ENCODE data around the gene SALL4. TPM values are rescaled to one million over a fixed set of nuclear protein-coding genes. Genes with fewer than 3 reads are reported as not detected.

Gene SALL4
- total and polyA plus RNA-seq, 9 of the 15 experiments (the other 6 are each of a cell fraction or from before 2014, with no cell fraction given), result 0.03 to 0.07 TPM; not detected in 7

DNA sequence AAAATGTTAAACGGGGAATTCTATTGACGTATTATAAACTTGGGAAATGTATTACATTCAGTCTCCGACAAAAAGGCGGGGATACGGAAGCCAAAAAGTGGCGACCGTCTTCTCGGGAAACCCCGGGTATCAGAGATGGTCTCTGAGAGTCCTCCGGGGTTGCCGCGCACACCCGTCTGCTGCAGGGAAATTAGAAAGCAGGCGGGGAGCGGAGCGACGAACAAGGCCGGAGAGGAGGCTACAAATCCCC is 1.5 kb downstream of the SALL4 start:
- Histone ChIP-seq H3K9me3 (replicated peaks; ENCODE audit: control insufficient read depth, insufficient read depth, low read depth, low read length) (no peaks in the 10 kb centered on the region), H3K27me3 (ENCODE audit: control insufficient read depth in 2 of 2, insufficient read depth in 2 of 2, low read length in 2 of 2) (peaks cover under 1 to 4% of the 10 kb centered on the region in 2 experiments; a peak in 2 of 5 replicates), H3K27ac (ENCODE audit: extremely low read depth, low read depth, low read length) (no peak overlapping the region), H3K79me2 (ENCODE audit: control insufficient read depth, insufficient read depth, low read length) (no peaks in the 10 kb centered on the region), H3K4me1 (replicated peaks in 1 of 2; ENCODE audit: control insufficient read depth in 2 of 2, insufficient read depth in 2 of 2, low read length in 2 of 2) (peaks cover 0 to 4% of the 10 kb centered on the region in 2 experiments; a peak in 2 of 5 replicates), H3K4me2 (ENCODE audit: insufficient read depth, low read length) (no peak overlapping the region), H3K9me1 (ENCODE audit: control insufficient read depth, insufficient read depth, low read length) (no peaks in the 10 kb centered on the region), H3K9ac (ENCODE audit: insufficient read depth in 1 of 2, low read depth in 2 of 2, low read length in 2 of 2) (no peak overlapping the region), H4K20me1 (replicated peaks; ENCODE audit: control insufficient read depth, insufficient read depth, low read length) (no peaks in the 10 kb centered on the region), H3K4me3 (no peak overlapping the region), H2AFZ (ENCODE audit: low read depth, low read length) (no peak overlapping the region), H3K36me3 (ENCODE audit: control insufficient read depth, insufficient read depth, low read length) (no peaks in the 10 kb centered on the region)
- CTCF ChIA-PET (ENCODE audit: low intra/inter-chr PET ratio), result interaction anchor here (1.2 kb wide), 1 partner anchor 283 kb away, joined by 4 read pairs; no protein-coding TSS in a partner anchor
- BruUV-seq (replicated peaks), result no TSS peak
- POLR2A ChIA-PET, result no interaction called here
- TF ChIP-seq, protein P1, sequence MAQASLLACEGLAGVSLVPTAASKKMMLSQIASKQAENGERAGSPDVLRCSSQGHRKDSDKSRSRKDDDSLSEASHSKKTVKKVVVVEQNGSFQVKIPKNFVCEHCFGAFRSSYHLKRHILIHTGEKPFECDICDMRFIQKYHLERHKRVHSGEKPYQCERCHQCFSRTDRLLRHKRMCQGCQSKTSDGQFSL (CRISPR knock-in tag; IDR thresholded peaks at IDR 0.05), result no peak
- TF ChIP-seq, protein P1 (tag; IDR thresholded peaks at IDR 0.05), result no peak
- TF ChIP-seq, protein P2, sequence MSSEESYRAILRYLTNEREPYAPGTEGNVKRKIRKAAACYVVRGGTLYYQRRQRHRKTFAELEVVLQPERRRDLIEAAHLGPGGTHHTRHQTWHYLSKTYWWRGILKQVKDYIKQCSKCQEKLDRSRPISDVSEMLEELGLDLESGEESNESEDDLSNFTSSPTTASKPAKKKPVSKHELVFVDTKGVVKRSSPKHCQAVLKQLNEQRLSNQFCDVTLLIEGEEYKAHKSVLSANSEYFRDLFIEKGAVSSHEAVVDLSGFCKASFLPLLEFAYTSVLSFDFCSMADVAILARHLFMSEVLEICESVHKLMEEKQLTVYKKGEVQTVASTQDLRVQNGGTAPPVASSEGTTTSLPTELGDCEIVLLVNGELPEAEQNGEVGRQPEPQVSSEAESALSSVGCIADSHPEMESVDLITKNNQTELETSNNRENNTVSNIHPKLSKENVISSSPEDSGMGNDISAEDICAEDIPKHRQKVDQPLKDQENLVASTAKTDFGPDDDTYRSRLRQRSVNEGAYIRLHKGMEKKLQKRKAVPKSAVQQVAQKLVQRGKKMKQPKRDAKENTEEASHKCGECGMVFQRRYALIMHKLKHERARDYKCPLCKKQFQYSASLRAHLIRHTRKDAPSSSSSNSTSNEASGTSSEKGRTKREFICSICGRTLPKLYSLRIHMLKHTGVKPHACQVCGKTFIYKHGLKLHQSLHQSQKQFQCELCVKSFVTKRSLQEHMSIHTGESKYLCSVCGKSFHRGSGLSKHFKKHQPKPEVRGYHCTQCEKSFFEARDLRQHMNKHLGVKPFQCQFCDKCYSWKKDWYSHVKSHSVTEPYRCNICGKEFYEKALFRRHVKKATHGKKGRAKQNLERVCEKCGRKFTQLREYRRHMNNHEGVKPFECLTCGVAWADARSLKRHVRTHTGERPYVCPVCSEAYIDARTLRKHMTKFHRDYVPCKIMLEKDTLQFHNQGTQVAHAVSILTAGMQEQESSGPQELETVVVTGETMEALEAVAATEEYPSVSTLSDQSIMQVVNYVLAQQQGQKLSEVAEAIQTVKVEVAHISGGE (CRISPR knock-in tag; IDR thresholded peaks at IDR 0.05), result 0 out of 6 replicates have a peak, but pooled peaks of 1 of the 3 experiments have one; percentile 16
- no peak for DNase-seq (ENCODE audit: extremely low read depth in 1 of 4, low spot score in 3 of 4)
- FAIRE-seq, result no peak
- ATAC-seq, result no peak
- WGBS (ENCODE audit: insufficient coverage, low coverage, missing lambda C conversion rate), result 31% methylated on average over 12 of the region's 18 CpGs
- intact Hi-C loops (cut with micrococcal nuclease), result no loop called here
- in situ Hi-C loops (cut with MboI), result no loop called here

All from K562 (cell line).